ENCODE data around the gene SEMG2.

- TF ChIP-seq CTCF (conservative IDR thresholded peaks at IDR 0.05; ENCODE audit: low read depth, low read length): no peak
- TF ChIP-seq EZH2 (IDR thresholded peaks at IDR 0.05; ENCODE audit: low read length, unreplicated experiment): no peak
- no peak for TF ChIP-seq EZH2phosphoT487 (IDR thresholded peaks at IDR 0.05; ENCODE audit: borderline replicate concordance, low read length)
Observed at GRCh38 chr20:45251884-45252560, 30.8 kb downstream of the SEMG2 start.

Data from PC-3 (cell line).